ENCODE data around the gene FAM151B.

The FAM151B gene

GRCh38 chr5:80568251-80568650 lies 80.4 kb downstream of the FAM151B start:
- H2AFZ ChIP-seq (ENCODE audit: low read depth, low read length), result no peak overlapping the region
- no peaks in the 10 kb centered on the region for H3K79me2 ChIP-seq (ENCODE audit: low read length)
- H3K4me2 ChIP-seq (ENCODE audit: low read length), result no peak overlapping the region
- H3K9ac ChIP-seq (ENCODE audit: low read length), result no peak overlapping the region
- TF ChIP-seq EZH2phosphoT487 (IDR thresholded peaks at IDR 0.05; ENCODE audit: low read depth) (no peak), CTCF (IDR thresholded peaks at IDR 0.05; ENCODE audit: low read depth, low read length) (no peak)
- H4K20me1 ChIP-seq (ENCODE audit: insufficient read depth, low read length), result no peaks in the 10 kb centered on the region
- no peak overlapping the region for H3K27ac ChIP-seq (ENCODE audit: low read length)
- H3K4me3 ChIP-seq (ENCODE audit: low read length), result no peak overlapping the region
- H3K9me3 ChIP-seq (ENCODE audit: insufficient read depth, low read length), result no peaks in the 10 kb centered on the region
- H3K27me3 ChIP-seq (ENCODE audit: low read depth, low read length), result no peaks in the 10 kb centered on the region
- H3K36me3 ChIP-seq (replicated peaks; ENCODE audit: low read depth, low read length), result no peaks in the 10 kb centered on the region
- no peaks in the 10 kb centered on the region for H3K4me1 ChIP-seq (ENCODE audit: low read length)

GRCh38 chr5:80569086-80569960 lies 81.4 kb downstream of the FAM151B start:
- H3K36me3 ChIP-seq (replicated peaks; ENCODE audit: low read depth, low read length), result no peaks in the 10 kb centered on the region
- no peaks in the 10 kb centered on the region for H3K27me3 ChIP-seq (ENCODE audit: low read depth, low read length)
- H3K4me1 ChIP-seq (ENCODE audit: low read length), result no peaks in the 10 kb centered on the region
- H3K79me2 ChIP-seq (ENCODE audit: low read length), result no peaks in the 10 kb centered on the region
- no peak overlapping the region for H3K27ac ChIP-seq (ENCODE audit: low read length)
- no peaks in the 10 kb centered on the region for H4K20me1 ChIP-seq (ENCODE audit: insufficient read depth, low read length)
- no peak overlapping the region for H2AFZ ChIP-seq (ENCODE audit: low read depth, low read length)
- no peak overlapping the region for H3K4me2 ChIP-seq (ENCODE audit: low read length)
- no peak overlapping the region for H3K4me3 ChIP-seq (ENCODE audit: low read length)
- no peaks in the 10 kb centered on the region for H3K9me3 ChIP-seq (ENCODE audit: insufficient read depth, low read length)
- H3K9ac ChIP-seq (ENCODE audit: low read length), result no peak overlapping the region
- TF ChIP-seq CTCF (IDR thresholded peaks at IDR 0.05; ENCODE audit: low read depth, low read length), result no peak
- no peak for TF ChIP-seq EZH2phosphoT487 (IDR thresholded peaks at IDR 0.05; ENCODE audit: low read depth)

GRCh38 chr5:80569961-80570786 lies 82.3 kb downstream of the FAM151B start, which contains the start of gene ANKRD34B:
ANKRD34B (minus strand) TSS chr5:80570280; CDS start chr5:80560019, 10,261 bp downstream.
- H3K27me3 ChIP-seq (ENCODE audit: low read depth, low read length), result no peaks in the 10 kb centered on the region
- H3K27ac ChIP-seq (ENCODE audit: low read length), result no peak within 1 kb of the TSS
- H3K36me3 ChIP-seq (replicated peaks; ENCODE audit: low read depth, low read length), result no peaks in the 10 kb centered on the region
- H3K4me2 ChIP-seq (ENCODE audit: low read length), result no peak within 1 kb of the TSS
- TF ChIP-seq EZH2phosphoT487 (IDR thresholded peaks at IDR 0.05; ENCODE audit: low read depth) (no peak), CTCF (IDR thresholded peaks at IDR 0.05; ENCODE audit: low read depth, low read length) (no peak)
- H3K9me3 ChIP-seq (ENCODE audit: insufficient read depth, low read length), result no peaks in the 10 kb centered on the region
- no peaks in the 10 kb centered on the region for H3K4me1 ChIP-seq (ENCODE audit: low read length)
- H4K20me1 ChIP-seq (ENCODE audit: insufficient read depth, low read length), result no peaks in the 10 kb centered on the region
- no peak within 1 kb of the TSS for H3K4me3 ChIP-seq (ENCODE audit: low read length)
- H3K79me2 ChIP-seq (ENCODE audit: low read length), result no peaks in the 10 kb centered on the region
- H3K9ac ChIP-seq (ENCODE audit: low read length), result no peak within 1 kb of the TSS
- no peak within 1 kb of the TSS for H2AFZ ChIP-seq (ENCODE audit: low read depth, low read length)

DNA sequence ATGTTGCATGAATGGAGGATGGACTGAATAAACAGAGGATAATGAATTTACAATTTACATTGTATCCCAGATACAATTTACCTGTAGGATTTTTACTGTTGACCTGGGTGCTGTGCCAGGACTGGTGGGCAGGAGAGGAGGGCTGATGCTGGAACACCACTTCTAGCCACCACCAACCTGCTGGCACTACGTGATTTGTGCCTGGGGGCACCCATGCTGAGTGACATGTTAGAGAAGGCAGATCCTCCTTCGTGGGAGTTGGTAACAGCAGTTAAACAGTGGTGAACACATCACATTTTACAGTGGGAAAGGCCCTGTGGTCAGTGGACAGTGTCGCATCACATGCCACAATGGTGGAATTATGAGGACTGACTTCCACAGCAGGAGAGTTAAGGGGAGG lies 85.2 kb downstream of the FAM151B start:
- Histone ChIP-seq H3K9ac (ENCODE audit: low read length) (no peak overlapping the region), H3K27me3 (ENCODE audit: low read depth, low read length) (no peaks in the 10 kb centered on the region), H3K79me2 (ENCODE audit: low read length) (no peaks in the 10 kb centered on the region), H3K27ac (ENCODE audit: low read length) (no peak overlapping the region), H2AFZ (ENCODE audit: low read depth, low read length) (no peak overlapping the region), H3K4me2 (ENCODE audit: low read length) (no peak overlapping the region), H3K4me1 (ENCODE audit: low read length) (peaks cover 21% of the 10 kb centered on the region), H4K20me1 (ENCODE audit: insufficient read depth, low read length) (no peaks in the 10 kb centered on the region), H3K36me3 (replicated peaks; ENCODE audit: low read depth, low read length) (no peaks in the 10 kb centered on the region), H3K4me3 (ENCODE audit: low read length) (no peak overlapping the region), H3K9me3 (ENCODE audit: insufficient read depth, low read length) (no peaks in the 10 kb centered on the region)
- TF ChIP-seq EZH2phosphoT487 (IDR thresholded peaks at IDR 0.05; ENCODE audit: low read depth) (no peak), CTCF (IDR thresholded peaks at IDR 0.05; ENCODE audit: low read depth, low read length) (no peak)

All from OCI-LY3 (cell line).